Posterior vena cava (tissue), 2 donors: ENCODE results near the gene KCNQ1OT1. TPM values are rescaled to one million over a fixed set of nuclear protein-coding genes. Genes with fewer than 3 reads are reported as not detected.
A peak's percentile ranks its signal among the peaks of the same experiment; 100 is the strongest.

ENCODE experiments used
- DNase-seq: peaks from one replicate; pipeline ENCODE4 v3.0.0-alpha.2; 2020; ENCODE audit warnings: low spot score
- intact Hi-C, 2 donors: fragments of 100-400 bp; cut with DNase I; formaldehyde crosslinking; loops; one replicate each; pipeline versions ENCODE4 v1.14.1 to v1.14.2; 2022 to 2023
- total RNA-seq, 2 donors: library from RNA; stranded (reverse); fragmentation: NEBNext Ultra II Directional; extraction: Animal tissue kit (Norgen Biotek cat#: 25700); gene quantifications; one replicate each; pipeline ENCODE4 v1.2.1, GENCODE V29; 2021
- donor health status: DM: yes; HTN: yes; CAD: no.
- donor health status: DM: yes; HTN: yes; CAD: no.

KCNQ1OT1 gene
- total RNA-seq, 2 donors from 2014 or later: 1.8 to 3.5 TPM

DNA sequence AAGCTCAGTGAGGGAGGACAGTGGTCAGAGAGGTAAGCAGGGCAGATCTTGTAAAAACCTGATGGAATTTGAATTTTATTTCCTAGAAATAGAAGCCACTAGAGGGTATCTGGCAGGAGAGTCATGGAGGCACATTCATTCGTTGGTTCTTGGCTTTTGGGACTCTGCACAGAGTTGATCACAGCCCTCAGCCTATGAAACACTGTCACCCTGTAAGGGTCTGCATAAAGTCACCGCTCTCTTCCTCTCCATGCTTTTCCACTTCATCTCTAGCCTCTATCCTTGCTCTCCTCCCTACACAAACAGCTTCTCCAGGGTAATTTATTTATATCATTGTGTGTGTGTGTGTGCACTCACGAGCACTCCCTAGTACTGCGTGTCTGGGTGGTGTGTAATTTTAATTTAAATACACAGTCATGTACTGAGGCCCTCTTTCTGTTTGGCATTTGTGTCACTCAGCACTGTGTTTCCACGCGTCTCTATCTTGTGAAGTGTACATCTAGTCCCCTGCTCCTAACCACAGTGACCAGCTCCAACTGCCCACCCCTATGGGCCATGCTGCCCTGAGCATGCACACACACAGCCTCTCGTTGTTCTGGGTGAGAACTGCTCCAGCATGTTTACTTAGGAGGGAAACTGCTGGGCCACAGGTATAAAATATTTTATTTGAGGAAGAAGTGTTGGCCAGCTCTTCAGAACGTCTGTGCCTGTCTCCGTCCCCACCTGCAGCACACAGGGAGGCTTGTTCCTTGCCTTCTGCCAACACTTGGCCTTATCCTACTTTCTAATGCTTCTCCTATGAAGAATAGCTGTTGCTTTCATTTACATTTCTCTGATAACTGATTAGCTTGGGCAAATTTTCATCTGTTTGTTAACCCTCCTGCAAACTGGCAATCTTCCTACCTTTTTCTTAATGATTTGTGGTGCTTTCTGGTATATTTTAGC is 4.5 kb downstream of the KCNQ1OT1 start:
- intact Hi-C loops: loop anchor here in 1 of 2 donors (5.0 kb wide), 1 partner anchor 108 kb away; no protein-coding TSS in a partner anchor

DNA sequence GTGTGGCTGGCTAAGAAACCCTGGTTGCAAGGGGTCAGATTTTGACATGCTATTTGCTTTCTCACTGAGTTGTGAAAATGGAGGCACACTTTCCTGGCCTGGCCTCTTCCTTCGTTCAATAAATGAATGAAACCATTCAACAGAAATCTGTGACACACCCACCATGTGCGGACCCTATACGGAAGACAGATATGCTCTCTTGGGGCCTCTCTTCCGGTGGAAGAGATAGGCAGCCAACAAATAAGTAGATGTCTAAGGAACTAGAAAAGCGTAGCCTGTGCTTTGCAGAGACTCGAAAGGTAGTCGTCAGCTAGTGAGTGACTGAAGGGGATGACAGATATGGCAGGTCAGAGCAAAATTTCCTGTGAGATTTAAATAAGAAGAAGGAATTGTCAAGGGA is 5.3 kb downstream of the KCNQ1OT1 start:
- intact Hi-C loops: no loop called here
- no peak for DNase-seq

More for the DNA sequence above, 4.5 kb downstream of the KCNQ1OT1 start:
- DNase-seq: no peak

DNA sequence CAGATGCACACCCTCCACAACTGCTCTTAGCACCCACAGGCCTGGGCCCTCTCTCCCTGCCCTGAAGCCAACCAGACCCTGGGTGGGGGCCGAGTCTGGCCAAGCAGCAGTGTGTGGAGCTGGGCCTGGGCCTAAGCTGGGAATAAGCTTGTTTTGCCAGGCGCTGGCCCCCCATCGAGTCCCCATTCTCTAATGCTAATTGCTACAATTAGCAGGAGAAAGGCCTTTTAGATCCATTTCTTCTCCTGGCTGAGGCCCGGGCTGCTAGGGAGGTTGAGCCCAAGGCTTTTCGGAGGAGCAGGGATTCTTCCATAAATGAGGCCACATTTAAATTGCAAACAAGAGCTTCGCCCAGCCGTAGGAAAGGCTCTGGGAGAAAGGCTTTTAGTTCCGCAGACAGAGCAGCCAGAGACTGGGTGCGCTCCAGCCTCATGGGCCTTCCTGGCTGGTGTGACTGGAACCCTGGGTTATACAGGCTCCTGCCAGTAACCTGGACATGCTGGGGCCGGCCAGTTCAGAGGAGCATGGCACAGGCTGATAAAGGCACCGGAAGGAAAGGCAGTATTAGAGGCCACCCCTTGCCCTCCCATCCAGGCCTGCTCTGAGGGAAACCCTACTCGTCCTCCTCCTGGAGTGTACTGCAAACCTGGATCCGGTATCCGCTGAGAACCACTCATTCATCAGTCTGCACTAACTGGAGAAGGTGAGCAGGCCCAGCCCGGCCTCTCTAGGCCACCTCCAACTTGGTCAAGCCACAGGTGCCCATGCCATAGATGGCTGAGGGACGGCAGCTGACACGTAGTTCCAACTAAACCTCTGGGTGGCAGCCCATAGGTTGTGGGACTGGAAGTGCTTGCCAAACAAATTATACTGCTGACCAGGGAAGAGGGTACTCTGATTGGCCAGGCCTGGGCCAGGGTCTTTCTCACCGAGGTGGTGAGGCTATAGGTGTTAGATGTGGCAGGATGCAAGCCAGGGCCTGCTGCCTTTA is 6.2 kb downstream of the KCNQ1OT1 start:
- intact Hi-C loops: no loop called here
- peak; percentile 72 for DNase-seq

DNA sequence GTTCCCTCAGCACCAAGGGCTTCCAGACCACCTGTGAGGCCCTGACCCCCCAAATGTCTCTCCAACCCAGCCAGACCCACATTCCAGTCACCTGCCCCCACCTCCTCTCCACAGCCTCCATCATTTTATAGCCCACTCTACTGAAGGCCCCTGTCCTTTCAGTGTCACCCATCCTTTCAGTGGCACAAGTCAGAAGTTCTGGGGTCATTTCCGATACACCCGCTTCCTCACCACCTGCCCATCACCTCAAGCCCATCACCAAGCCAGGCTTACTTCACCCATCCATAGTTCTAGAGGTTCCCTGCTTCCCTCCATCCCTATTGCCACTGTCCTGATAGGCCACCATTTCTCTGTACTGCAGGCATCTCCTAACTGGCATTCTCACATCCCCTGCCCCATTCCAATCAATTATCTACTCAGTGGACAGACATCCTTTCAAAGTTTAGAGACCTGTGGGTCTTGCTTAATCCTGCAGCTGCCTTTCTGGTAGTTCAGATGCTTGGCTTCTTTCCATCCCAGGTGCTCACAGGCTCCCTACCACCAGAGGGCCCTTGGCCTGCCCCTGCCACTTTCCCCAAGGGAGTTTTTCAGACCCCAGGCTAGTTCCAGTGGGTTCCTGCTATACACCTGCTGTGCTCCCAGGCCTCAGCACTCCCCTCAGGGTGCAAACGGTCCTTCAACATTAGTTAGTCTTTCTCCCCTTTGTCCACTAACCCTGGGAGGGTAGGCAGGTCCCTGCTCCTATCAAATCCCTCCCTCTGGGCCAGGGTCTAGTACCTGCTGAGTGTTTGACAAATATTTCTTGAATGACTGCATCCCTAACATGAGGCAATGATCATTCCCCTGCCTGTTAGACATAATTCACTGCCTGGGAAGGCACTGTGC is 7.6 kb downstream of the KCNQ1OT1 start:
- peak; percentile 36 for DNase-seq
- intact Hi-C loops: loop anchor here in 1 of 2 donors (1.0 kb wide), 1 partner anchor 23 kb away; no protein-coding TSS in a partner anchor

DNA sequence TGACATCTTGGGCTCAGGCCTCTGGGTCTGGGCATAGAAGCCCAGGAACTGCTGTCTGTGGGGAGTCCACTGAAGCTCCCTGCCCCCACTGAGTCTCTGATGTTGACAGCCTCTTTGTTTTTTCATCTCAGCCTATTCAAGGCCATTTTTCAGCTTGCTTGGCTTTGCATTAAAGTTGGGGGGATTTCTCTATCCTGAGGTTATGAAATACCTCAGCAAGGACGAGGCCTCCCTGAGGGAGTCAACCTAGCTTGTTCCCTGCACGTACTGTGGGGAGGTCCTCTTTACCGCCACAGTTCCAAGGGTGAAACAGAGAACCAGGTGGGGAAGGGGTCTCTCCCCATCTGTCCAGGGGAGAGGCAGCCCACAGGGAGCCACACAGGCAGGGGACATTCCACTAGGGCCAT is 8.4 kb downstream of the KCNQ1OT1 start:
- no peak for DNase-seq
- intact Hi-C loops: no loop called here

DNA sequence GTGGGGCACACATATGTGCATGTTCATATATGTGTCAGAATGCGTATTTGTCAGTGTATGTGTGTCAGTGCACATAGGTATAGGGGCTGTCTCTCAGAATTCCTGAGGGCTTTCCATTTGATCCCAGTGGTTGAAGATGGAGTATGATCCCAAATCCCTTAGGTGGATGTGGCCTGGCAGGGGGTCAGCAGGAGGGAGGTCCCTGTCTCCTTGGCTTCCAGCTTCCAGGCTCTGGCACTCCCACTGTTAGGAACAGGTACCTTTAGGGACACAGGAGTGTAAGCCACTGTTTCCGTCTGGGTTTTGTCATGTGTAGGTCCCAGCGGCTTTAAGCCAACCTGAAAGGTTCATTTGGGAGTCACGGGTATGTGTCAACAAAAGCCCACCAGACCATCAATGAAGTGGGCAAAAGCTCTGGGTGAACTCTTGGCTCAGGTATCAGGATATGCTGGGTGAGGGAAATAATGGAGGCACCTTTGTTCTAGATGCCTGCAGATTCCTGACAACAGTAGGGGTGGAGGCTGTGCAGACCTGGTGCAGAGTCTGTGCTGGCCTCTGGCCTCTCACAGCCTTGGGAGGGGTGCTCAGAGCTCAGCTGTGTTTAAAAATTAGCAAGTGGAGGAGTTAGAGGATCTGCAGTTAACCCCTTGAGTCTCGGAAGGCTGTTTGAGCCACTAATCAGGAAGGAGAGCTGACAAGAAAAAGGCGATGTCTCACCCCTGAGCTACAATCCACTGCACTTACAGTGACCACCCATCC is 9.0 kb downstream of the KCNQ1OT1 start:
- peak; percentile 43 for DNase-seq
- intact Hi-C loops: no loop called here

DNA sequence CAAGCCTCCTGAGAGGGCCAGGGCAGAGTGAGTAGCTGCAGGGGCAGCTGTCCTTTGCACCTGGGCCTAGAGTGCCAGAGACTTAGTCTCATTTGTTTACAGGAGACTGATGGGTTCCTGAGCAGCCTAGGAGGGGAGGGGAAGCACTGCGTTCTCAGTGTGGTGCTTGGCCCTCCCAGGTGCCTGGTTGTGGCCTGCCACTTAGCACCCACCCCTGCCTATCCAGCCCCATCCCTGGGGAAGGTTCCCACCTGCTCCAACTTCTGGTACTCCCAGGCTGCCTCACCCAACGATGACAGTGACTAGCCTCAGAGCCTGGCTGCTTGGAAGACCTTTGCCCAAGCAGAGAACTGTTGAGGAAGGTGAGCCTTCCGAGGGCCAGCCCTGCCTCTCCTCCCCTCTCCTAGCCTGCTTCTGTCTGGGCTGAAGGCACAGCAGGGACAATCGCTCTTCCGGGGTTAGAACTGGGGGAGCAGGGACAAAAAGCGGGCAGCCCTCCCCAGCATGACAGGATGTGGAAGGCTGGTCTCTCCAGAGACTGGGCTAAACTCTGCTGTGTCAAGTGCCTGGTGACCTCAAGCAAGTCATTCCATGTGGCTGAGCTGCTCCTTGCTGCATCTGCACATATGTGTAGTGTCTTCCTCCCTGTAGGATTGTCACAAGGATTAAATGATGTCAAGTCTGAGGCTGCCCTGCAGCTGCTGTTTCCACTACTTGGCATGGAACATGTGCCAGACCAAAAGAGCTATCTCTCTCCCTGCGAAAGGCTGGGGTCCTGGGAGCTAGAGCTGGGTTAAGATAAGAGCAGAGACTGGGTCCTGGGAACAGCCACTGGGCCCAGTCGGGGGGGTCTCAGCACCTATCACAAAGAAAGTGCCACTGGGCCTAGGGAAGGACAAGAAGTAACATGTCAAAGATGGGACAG is 9.9 kb downstream of the KCNQ1OT1 start:
- peak; percentile 69 for DNase-seq
- intact Hi-C loops: no loop called here

DNA sequence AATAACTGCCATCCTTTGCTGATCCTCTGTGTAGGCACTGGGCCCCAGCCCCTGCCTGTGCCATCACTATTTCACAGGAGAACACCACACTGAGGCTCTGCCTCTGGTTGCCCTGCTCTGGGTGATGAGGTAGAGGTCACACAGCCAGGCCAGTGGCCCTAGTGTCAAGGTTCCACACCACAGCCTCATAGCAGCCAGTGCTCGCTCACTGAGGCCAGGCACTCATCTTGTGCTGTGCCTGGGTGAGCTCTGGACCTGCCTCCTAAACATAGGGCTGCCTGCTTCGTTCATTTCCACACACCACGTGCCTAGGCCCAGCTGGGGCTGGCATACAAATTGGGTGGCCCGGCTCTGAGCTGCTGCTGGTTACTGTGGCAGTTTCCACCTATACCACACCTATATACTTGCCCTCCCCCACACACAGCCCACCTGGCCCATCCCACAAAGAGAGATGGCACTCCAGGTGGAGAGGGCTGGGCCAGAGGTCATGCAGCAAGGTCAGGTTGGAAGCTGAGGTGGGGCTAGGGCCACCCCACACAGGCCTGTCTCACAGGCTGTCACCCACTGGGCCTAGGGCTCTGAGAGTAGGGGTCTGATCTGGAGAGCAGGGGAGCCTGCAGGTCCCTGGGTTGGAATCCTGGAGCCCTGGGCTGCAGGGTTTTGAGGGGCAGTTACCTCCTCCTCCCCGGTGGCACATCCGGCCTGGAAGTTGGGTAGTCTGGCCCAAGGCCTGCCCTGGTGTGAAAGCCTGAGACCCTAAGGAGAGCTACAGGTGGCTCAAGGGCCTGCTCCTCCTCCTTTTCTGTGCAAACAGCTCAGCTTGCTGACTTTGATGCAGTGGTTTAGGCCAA is 11.2 kb downstream of the KCNQ1OT1 start:
- DNase-seq: peak; percentile 64
- intact Hi-C loops: no loop called here

DNA sequence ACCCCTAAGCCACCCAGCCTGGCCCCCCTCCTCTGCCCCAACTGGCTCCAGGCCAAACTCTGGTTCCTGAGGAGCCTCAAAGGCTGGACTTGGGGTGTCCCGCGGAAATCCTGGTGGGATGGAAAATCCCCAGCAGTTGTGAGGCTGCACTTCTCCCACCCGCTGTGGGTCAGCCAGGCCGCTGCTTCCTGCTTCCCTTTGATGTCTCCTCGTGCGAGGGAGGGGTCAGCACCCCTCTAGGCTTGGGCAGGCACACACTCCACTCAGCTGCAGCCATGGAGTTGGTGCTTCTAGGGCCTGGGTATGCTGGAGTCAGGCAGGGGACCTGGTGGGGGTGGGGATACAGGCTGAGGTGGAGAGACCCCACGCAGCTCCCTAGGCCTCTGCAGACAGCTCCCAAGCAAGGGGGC is 12.0 kb downstream of the KCNQ1OT1 start:
- DNase-seq: peak; percentile 64
- intact Hi-C loops: loop anchor here in 1 of 2 donors (1.0 kb wide), 1 partner anchor 44 kb away; no protein-coding TSS in a partner anchor

DNA sequence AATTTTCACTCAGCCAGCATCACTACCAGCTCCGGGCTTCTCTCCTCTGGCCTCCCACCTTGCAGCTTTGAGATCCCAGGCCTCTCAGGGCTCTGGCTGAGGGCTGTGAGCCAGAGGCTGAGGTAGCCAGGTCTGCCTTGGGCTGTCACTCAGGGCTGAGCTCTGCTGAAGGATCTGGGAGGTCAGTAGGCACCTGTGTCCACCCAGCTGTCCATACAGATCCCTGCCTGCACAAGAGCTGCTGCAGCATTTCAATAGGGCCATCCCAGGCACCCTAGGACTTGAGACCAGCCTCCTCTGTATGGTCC is 12.6 kb downstream of the KCNQ1OT1 start:
- intact Hi-C loops: loop anchor here in 1 of 2 donors (1.0 kb wide), 1 partner anchor 44 kb away; no protein-coding TSS in a partner anchor
- DNase-seq: peak; percentile 34

DNA sequence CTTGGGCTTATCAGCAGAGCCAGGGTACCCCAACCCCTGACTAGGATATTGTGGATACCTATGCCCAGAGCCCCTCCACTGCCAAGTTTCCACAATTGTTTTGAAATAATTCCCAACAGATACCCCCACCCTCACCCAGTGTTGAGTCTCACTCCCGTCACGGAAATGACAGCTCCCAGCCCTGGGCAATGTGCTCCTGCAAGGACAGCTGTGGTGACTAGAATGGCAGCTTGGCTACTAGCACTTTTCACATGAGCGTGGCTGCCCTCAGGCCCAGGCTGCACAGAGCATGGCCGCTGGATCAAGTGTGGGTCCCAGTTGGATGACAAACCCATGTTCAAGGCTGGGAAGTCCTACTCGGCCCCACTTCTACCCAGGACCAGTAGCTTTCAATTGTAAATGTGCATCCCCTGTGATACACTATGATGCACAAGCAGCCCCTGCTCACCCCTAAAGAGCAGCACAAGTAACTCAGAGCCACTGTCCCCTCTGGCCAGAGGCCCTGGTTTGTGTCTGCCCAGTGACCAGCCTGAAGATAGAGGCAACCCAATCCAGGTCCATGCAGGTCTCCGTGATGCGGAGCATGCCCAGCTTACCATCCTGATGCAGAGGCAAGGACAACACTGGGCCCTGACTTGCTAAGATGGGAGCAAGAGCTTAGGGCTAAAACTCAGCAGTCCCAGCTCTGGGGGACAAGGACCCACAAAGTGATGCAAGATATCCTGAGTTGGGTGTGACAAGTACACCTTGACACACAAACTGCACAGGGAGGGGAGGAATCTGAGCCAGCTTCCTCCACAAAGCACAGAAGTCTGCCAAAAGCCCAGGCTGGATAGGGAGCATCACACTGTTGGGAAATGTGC is 13.2 kb downstream of the KCNQ1OT1 start:
- DNase-seq: peak; percentile 48
- intact Hi-C loops: loop anchor here in 1 of 2 donors (1.0 kb wide), 1 partner anchor 45 kb away; no protein-coding TSS in a partner anchor

DNA sequence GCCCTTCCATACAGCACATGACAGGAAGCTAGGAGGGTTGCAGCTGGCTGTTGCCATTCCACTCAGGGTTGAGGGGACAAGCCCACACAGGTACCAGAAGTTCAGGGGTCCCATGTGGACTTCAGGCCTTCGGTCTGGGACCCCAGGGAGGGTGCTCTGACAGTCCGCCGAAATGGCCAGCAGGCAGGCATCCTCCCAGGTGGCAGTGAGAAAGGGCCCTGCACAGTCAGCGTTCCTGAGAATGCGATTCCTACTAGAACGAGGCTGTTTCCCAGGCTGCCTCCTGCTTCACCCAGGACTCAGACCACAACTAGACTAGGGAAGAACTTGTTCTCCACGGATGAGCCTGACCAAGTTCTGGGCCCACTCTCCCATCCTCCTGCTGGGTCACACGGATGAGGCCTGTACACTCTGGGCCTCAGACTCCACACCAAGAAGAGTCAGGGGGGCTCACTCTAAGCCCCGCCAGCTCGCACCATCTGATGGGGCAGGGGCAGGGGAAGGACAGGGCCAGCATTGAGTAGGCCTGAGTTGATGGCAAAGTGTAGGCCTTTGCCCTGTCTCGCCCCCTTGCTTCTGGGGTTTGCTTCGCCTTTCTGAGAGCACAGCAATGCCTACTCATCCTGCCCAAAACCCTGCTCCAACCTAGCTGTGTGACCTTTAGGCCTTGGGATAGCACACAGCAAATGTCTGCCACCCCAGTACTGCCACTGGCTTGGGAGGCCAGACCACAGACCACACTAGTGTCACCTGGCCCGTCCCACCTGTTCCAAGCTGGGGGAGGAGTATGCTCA is 14.0 kb downstream of the KCNQ1OT1 start:
- intact Hi-C loops: no loop called here
- DNase-seq: peak; percentile 58

DNA sequence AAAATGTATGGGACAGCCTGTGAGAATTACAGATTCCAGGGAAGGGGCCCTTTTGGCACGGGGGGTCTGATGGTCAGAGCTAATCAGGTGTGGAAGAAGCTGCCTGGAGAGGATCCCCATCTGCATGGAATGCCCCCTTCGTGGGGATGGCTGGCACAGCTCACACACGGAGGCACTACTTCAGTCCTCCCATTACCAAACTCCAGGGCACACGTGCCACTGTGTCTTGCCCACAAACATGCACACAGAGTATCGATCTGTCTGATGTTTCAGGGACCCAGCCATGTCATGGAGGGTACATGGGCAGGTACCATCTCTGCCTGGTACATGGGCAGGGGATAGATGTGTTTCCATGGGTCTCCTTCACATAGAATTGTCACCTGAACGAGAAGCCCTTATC is 14.7 kb downstream of the KCNQ1OT1 start:
- intact Hi-C loops: no loop called here
- DNase-seq: peak; percentile 38

DNA sequence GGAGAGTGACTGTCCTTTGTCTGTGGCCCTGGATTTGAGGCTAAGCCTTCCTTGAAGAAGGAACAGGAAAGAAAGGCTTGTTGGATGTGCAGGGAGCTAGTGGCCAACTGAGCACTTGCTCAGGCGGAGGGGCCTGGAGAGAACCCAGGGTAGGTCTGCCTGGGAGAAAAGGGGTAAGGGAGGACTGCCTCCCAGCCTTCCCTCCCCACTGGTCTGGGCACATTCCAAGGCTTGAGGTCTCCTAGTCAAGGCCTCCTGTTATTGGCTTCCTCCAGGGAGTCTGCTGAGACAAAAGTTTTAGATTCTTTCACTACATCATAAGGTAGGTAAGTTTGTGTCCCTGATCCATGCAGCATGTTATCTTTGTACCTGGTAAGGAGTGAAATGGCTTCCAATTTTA is 15.2 kb downstream of the KCNQ1OT1 start:
- intact Hi-C loops: no loop called here
- no peak for DNase-seq
